A549 (cell line): ENCODE data around the gene BRI3BP. TPM values are rescaled to one million over a fixed set of nuclear protein-coding genes. Genes with fewer than 3 reads are reported as not detected.

Source experiments
- ATAC-seq, 2 experiments: fragments of 200-7000 bp in 1 of 2; fragments of >200 bp in 1 of 2; cut with Nextera tagmentation in 1 of 2; cut with Tn5 transposase in 1 of 2; 3 replicates each; pipeline versions ENCODE4 v1.8.0 to v1.9.1; 2018 to 2020; ENCODE audit warnings: mild to moderate bottlenecking in 1 of 2, moderate library complexity in 1 of 2
- CTCF ChIA-PET: fragments of 300-600 bp; sonication (Branson Sonifier 250); formaldehyde crosslinking; extraction: SDS; loops from one replicate; lab custom pipeline; 2021; ENCODE audit warnings: antibody characterized with exemption, inconsistent platforms; lab: Yijun Ruan, JAX
- POLR2A ChIA-PET: fragments of 350-600 bp; formaldehyde crosslinking; extraction: SDS; loops from one replicate; lab custom pipeline; 2021; ENCODE audit warnings: antibody characterized with exemption, inconsistent platforms; lab: Yijun Ruan, JAX
- DNase-seq, 2 experiments: peaks; one replicate each; pipeline versions ENCODE4 v3.0.0 to v3.0.0-alpha.2; 2011 to 2016; ENCODE audit warnings: low read depth in 1 of 2, low spot score in 1 of 2
- FAIRE-seq: peaks from 2 replicates; lab custom pipeline; 2011; peaks lifted over from hg19 to GRCh38; lab: Jason Lieb, UNC
- H3K27ac ChIP-seq, 2 experiments: fragments of >200 bp; sonication (Bioruptor Twin); formaldehyde crosslinking; 3 replicates each; pipeline ENCODE4 v1.5.1; 2016 to 2017
- H3K4me1 ChIP-seq: fragments of >200 bp; sonication (Bioruptor Twin); formaldehyde crosslinking; 3 replicates; pipeline ENCODE4 v1.6.1; 2016
- H3K4me2 ChIP-seq: fragments of >200 bp; sonication (Bioruptor Twin); formaldehyde crosslinking; 3 replicates; pipeline ENCODE4 v1.6.1; 2016
- H3K4me3 ChIP-seq: fragments of >200 bp; sonication (Bioruptor Twin); formaldehyde crosslinking; 3 replicates; pipeline ENCODE4 v1.5.1; 2016
- H3K9me3 ChIP-seq: fragments of >200 bp; sonication (Bioruptor Twin); formaldehyde crosslinking; 3 replicates; pipeline ENCODE4 v1.6.1; 2016
- CHD2 ChIP-seq: fragments of 150-350 bp; IDR thresholded peaks from 2 replicates; pipeline ENCODE4 v1.6.1; 2014; ENCODE audit warnings: low read length; ENCODE audit not compliant: partially characterized antibody
- ESRRA ChIP-seq: fragments of 150-350 bp; IDR thresholded peaks from 2 replicates; pipeline ENCODE4 v1.6.1; 2014; ENCODE audit warnings: mild to moderate bottlenecking, low read length, borderline replicate concordance
- HDAC2 ChIP-seq: fragments of 200-600 bp; sonication (generic); IDR thresholded peaks from 2 replicates; pipeline ENCODE4 v1.6.1; 2016
- HOXB13 ChIP-seq: fragments of 250-450 bp; sonication (Bioruptor Pico); IDR thresholded peaks from 2 replicates; pipeline ENCODE4 v1.5.0; 2020; ENCODE audit warnings: low read depth, mild to moderate bottlenecking, moderate library complexity
- JUN ChIP-seq, 2 experiments: fragments of >200 bp; sonication (Bioruptor Twin); formaldehyde crosslinking; IDR thresholded peaks; 2 replicates in 1 of 2; 3 replicates in 1 of 2; pipeline ENCODE4 v1.6.1; 2016 to 2017
- KDM5A ChIP-seq: fragments of 200-600 bp; sonication (generic); IDR thresholded peaks from 2 replicates; pipeline ENCODE4 v1.6.1; 2016; ENCODE audit warnings: antibody characterized with exemption, mild to moderate bottlenecking
- MAFK ChIP-seq: fragments of 450-650 bp; IDR thresholded peaks from 2 replicates; pipeline ENCODE4 v1.6.1; 2014; ENCODE audit not compliant: partially characterized antibody
- MAZ ChIP-seq: fragments of 150-350 bp; IDR thresholded peaks from 2 replicates; pipeline ENCODE4 v1.6.1; 2014; ENCODE audit warnings: antibody characterized with exemption, low read depth, low read length, borderline replicate concordance
- NFE2L2 ChIP-seq: fragments of 150-350 bp; conservative IDR thresholded peaks from 2 replicates; pipeline ENCODE4 v1.6.1; 2014; ENCODE audit warnings: low read length
- NPAS2 ChIP-seq: fragments of 250-450 bp; sonication (Bioruptor Pico); IDR thresholded peaks from 2 replicates; pipeline ENCODE4 v1.8.0; 2022; ENCODE audit warnings: mild to moderate bottlenecking, moderate library complexity, borderline replicate concordance
- NR3C1 ChIP-seq: fragments of >200 bp; sonication (Bioruptor Twin); formaldehyde crosslinking; IDR thresholded peaks from 3 replicates; pipeline ENCODE4 v1.6.1; 2017
- POLR2A ChIP-seq: IDR thresholded peaks from 2 replicates; pipeline ENCODE4 v1.6.1; 2012; ENCODE audit warnings: mild to moderate bottlenecking, low read length
- RAD21 ChIP-seq, 2 experiments: fragments of >200 bp in 1 of 2; sonication (Bioruptor Twin) in 1 of 2; formaldehyde crosslinking in 1 of 2; IDR thresholded peaks in 1 of 2; conservative IDR thresholded peaks in 1 of 2; 2 replicates in 1 of 2; 3 replicates in 1 of 2; pipeline ENCODE4 v1.6.1; 2012 to 2018; ENCODE audit warnings: inconsistent platforms in 1 of 2
- RARB ChIP-seq: fragments of 250-450 bp; sonication (Bioruptor Pico); IDR thresholded peaks from 2 replicates; pipeline ENCODE4 v1.8.0; 2021; ENCODE audit warnings: mild to moderate bottlenecking, moderate library complexity
- TFCP2L1 ChIP-seq: fragments of 250-450 bp; sonication (Bioruptor Pico); IDR thresholded peaks from 2 replicates; pipeline ENCODE4 v1.5.0; 2021; ENCODE audit warnings: mild to moderate bottlenecking
- ZC3H11A ChIP-seq: fragments of 450-650 bp; IDR thresholded peaks from 2 replicates; pipeline ENCODE4 v1.6.1; 2014; ENCODE audit warnings: antibody characterized with exemption, mild to moderate bottlenecking
- ZFP36 ChIP-seq: fragments of 450-650 bp; IDR thresholded peaks from 2 replicates; pipeline ENCODE4 v1.6.1; 2014; ENCODE audit warnings: borderline replicate concordance; ENCODE audit not compliant: partially characterized antibody
- ZNF302 ChIP-seq: fragments of 250-450 bp; sonication (Bioruptor Pico); IDR thresholded peaks from 2 replicates; pipeline ENCODE4 v1.9.0; 2021; ENCODE audit warnings: inconsistent platforms, mild to moderate bottlenecking, moderate library complexity
- WGBS: methylation state at CpG from one replicate; pipeline ENCODE4 v1.1.6; 2017; ENCODE audit errors: missing lambda C conversion rate; 5-methylcytosine and 5-hydroxymethylcytosine counted together
- polyA plus RNA-seq, 4 experiments: library from polyadenylated mRNA; depleted of rRNA in 3 of 4; stranded (reverse); fragments of >200 nt; fragmentation: RNase III in 1 of 4; extraction: RNeasy Plus Mini Kit Qiagen cat#74134 plus additional on column Dnase treatment in 1 of 4; gene quantifications; 2 replicates in 3 of 4; 3 replicates in 1 of 4; pipeline ENCODE4 v1.2.3, GENCODE V29; 2011 to 2017
- TF ChIP-seq, protein P1 (sequence below): fragments of >200 bp; sonication (Bioruptor Twin); formaldehyde crosslinking; IDR thresholded peaks from 2 replicates; pipeline ENCODE4 v1.6.1; 2016
- TF ChIP-seq, protein P2 (sequence below): fragments of 250-450 bp; sonication (Bioruptor Pico); IDR thresholded peaks from 2 replicates; pipeline ENCODE4 v1.5.0; 2020; ENCODE audit warnings: low read depth, mild to moderate bottlenecking, moderate library complexity
- TF ChIP-seq, protein P3 (sequence below): IDR thresholded peaks from 2 replicates; pipeline ENCODE4 v1.6.1; 2012
- TF ChIP-seq, protein P4 (sequence below): fragments of 200-600 bp; sonication (generic); IDR thresholded peaks from 2 replicates; pipeline ENCODE4 v1.6.1; 2016; ENCODE audit warnings: antibody characterized with exemption, mild to moderate bottlenecking, moderate library complexity
- TF ChIP-seq, protein P5 (sequence below): fragments of 150-350 bp; IDR thresholded peaks from 2 replicates; pipeline ENCODE4 v1.6.1; 2014; ENCODE audit warnings: low read depth, mild to moderate bottlenecking, low read length

BRI3BP gene
- polyA plus RNA-seq, 2 of the 4 experiments (the other 2 are of a cell fraction): 25.0 to 25.9 TPM

DNA sequence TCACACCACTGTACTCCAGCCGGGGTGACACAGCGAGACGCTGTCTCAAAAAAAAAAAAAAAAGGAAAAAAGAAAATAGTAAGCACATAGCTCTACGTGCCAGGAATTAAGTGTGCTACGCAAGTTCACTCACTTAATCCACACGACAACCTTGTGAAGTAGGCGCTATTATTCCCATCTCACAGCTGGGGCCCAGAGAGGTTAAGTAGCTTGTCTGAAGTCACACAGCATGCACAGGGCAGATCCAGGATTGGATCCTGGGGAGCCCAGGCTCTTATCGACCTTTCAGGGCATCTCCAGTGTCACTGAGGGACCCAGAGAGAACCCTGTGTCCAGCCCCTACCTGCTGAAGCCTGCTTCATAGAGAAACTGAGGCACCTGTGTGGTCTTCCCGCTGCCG, 16.4 kb upstream of the BRI3BP start:
- DNase-seq (no peak), ATAC-seq (no peak), FAIRE-seq (no peak)
- no peak overlapping the region for H3K4me3 ChIP-seq
- H3K9me3 ChIP-seq: no peaks in the 10 kb centered on the region
- H3K27ac ChIP-seq: no peak overlapping the region
- 95% methylated on average over 10 of the region's 10 CpGs for WGBS
- TF ChIP-seq, protein P1, sequence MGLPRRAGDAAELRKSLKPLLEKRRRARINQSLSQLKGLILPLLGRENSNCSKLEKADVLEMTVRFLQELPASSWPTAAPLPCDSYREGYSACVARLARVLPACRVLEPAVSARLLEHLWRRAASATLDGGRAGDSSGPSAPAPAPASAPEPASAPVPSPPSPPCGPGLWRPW: no peak
- TF ChIP-seq ZFP36: peak; percentile 65
- TF ChIP-seq KDM5A: no peak
- TF ChIP-seq, all 56 proteins: peak for 1
- POLR2A ChIA-PET: no interaction called here
- CTCF ChIA-PET: interaction anchor here (0.8 to 2.0 kb wide), 3 partner anchors 36 to 104 kb away, joined by 3 to 9 read pairs (median 3); no protein-coding TSS in a partner anchor
- Histone ChIP-seq H3K4me2 (no peak overlapping the region), H3K4me1 (no peaks in the 10 kb centered on the region)

DNA sequence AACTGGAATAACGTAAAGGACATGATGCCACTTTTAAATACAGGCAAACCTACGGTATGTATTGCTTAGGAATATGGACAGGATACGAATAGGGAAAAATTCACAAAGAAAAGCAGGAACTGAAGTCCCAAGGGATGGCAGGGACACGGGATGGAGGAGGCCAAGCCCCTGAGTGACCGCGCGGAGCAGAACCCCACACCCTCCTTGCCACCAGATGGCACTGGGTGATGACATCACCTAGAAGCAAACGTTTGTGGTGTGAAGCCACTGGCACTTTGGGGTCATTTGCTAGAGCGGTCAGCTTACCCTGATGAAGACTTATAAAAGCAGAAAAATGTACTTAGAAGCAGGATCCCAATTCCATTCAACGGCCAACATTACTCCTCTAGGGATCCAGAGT, 13.9 kb upstream of the BRI3BP start:
- FAIRE-seq (no peak), ATAC-seq (peak in 1 of 2 experiments; percentile 49; a peak in 3 of 6 replicates), DNase-seq (no peak)
- H3K4me1 ChIP-seq: no peaks in the 10 kb centered on the region
- CTCF ChIA-PET: interaction anchor here (1.0 kb wide), 1 partner anchor 9 kb away, joined by 3 read pairs; no protein-coding TSS in a partner anchor
- H3K4me2 ChIP-seq: no peak overlapping the region
- no peak overlapping the region for H3K4me3 ChIP-seq
- TF ChIP-seq CHD2 (no peak), ESRRA (no peak), JUN (IDR thresholded peaks at IDR 0.05) (no peak), NPAS2 (no peak), NFE2L2 (no peak), HOXB13 (CRISPR knock-in tag) (no peak), ZNF302 (CRISPR knock-in tag) (no peak), ZC3H11A (no peak), RARB (CRISPR knock-in tag) (no peak), RAD21 (conservative IDR thresholded peaks at IDR 0.05 in 1 of 2, IDR thresholded peaks at IDR 0.05 in 1 of 2) (no peak), POLR2A (no peak), NR3C1 (no peak), MAZ (no peak), MAFK (no peak), TFCP2L1 (CRISPR knock-in tag) (no peak), HDAC2 (no peak)
- TF ChIP-seq, protein P2, sequence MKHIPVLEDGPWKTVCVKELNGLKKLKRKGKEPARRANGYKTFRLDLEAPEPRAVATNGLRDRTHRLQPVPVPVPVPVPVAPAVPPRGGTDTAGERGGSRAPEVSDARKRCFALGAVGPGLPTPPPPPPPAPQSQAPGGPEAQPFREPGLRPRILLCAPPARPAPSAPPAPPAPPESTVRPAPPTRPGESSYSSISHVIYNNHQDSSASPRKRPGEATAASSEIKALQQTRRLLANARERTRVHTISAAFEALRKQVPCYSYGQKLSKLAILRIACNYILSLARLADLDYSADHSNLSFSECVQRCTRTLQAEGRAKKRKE (CRISPR knock-in tag): no peak
- TF ChIP-seq, protein P3, sequence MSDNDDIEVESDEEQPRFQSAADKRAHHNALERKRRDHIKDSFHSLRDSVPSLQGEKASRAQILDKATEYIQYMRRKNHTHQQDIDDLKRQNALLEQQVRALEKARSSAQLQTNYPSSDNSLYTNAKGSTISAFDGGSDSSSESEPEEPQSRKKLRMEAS: no peak
- TF ChIP-seq, protein P4, sequence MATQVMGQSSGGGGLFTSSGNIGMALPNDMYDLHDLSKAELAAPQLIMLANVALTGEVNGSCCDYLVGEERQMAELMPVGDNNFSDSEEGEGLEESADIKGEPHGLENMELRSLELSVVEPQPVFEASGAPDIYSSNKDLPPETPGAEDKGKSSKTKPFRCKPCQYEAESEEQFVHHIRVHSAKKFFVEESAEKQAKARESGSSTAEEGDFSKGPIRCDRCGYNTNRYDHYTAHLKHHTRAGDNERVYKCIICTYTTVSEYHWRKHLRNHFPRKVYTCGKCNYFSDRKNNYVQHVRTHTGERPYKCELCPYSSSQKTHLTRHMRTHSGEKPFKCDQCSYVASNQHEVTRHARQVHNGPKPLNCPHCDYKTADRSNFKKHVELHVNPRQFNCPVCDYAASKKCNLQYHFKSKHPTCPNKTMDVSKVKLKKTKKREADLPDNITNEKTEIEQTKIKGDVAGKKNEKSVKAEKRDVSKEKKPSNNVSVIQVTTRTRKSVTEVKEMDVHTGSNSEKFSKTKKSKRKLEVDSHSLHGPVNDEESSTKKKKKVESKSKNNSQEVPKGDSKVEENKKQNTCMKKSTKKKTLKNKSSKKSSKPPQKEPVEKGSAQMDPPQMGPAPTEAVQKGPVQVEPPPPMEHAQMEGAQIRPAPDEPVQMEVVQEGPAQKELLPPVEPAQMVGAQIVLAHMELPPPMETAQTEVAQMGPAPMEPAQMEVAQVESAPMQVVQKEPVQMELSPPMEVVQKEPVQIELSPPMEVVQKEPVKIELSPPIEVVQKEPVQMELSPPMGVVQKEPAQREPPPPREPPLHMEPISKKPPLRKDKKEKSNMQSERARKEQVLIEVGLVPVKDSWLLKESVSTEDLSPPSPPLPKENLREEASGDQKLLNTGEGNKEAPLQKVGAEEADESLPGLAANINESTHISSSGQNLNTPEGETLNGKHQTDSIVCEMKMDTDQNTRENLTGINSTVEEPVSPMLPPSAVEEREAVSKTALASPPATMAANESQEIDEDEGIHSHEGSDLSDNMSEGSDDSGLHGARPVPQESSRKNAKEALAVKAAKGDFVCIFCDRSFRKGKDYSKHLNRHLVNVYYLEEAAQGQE: no peak
- TF ChIP-seq, protein P5, sequence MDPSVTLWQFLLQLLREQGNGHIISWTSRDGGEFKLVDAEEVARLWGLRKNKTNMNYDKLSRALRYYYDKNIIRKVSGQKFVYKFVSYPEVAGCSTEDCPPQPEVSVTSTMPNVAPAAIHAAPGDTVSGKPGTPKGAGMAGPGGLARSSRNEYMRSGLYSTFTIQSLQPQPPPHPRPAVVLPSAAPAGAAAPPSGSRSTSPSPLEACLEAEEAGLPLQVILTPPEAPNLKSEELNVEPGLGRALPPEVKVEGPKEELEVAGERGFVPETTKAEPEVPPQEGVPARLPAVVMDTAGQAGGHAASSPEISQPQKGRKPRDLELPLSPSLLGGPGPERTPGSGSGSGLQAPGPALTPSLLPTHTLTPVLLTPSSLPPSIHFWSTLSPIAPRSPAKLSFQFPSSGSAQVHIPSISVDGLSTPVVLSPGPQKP: no peak
- no peak overlapping the region for H3K27ac ChIP-seq
- H3K9me3 ChIP-seq: no peaks in the 10 kb centered on the region
- POLR2A ChIA-PET: no interaction called here
- 82% methylated on average over 10 of the region's 10 CpGs for WGBS
